Activated effector memory CD4-positive, alpha-beta T cell treated with Interleukin-2 at 50 U/mL for 16 hours (primary cell): ENCODE data around the gene CDKN1C.

Experiments
- DNase-seq: peaks from one replicate; pipeline ENCODE4 v3.0.0-alpha.2; 2020

Gene CDKN1C

GRCh38 chr11:2867722-2868505 lies 17.7 kb downstream of the CDKN1C start:
- DNase-seq: no peak

- DNase-seq: no peak
Observed at GRCh38 chr11:2867142-2867541, 18.4 kb downstream of the CDKN1C start.

DNA sequence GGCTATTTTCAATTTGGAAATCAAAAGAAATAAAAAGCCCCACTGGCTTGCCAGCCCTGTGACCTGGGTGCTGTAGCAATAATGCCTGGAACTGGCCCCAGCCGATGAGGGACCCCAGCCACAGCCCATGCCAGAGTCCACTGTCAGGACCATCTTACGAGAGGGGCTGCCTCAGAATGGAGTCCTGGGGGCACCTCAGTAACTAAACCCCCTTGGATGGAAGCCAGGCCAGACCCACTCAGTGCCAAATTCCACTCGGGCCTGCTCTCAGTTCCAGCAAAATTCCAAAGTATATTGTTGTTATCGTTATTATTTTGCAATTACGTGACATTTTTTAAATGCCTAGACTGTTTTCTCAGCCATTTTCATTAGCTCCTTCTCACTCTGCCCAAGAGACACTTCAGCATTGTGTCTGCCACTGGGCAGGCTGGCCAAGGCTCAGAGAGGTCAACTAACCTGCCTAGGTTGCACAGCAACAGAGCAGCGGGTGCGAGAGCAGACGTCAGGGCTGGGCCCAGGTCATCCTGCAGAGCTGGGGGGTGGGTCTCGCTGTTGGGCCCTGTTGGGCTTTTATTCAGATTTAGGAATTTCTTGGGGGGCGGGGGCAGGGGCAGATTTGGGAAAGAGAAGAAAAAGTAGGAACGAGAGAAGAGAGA lies 19.5 kb downstream of the CDKN1C start:
- DNase-seq: no peak

DNA sequence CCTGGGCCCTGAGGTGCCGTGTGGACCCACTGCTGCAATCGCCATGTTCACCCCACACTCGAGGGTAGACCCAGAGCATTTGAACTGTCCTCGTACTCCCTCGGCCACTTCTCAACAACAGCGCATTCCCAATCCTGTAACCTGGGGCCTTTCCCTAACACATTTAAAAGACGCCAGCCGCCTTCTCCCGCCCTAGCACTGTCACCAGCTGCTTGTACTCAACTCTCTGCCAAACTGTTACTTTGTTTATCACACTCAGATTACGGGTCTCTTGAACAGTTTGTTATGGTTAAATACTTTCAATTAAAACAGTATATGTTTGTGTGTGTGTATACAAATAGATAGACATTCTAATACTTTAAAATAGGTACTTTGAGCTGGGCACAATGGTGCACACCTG lies 20.7 kb downstream of the CDKN1C start:
- no peak for DNase-seq

DNA sequence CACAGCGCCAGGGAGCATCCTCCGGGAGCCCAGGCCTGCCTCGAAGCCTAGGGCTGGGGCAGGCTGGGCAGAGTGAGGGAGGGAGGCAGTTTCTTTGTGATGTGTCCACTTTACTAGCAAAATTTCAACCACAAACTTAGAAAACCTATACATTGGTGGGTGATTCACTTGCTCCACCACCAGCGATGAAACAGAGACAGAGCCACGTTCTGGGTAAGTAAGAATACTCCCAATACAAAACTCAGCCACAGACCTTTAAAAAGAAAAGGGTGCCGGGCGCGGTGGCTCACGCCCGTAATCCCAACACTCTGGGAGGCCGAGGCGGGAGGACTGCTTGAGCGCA lies 22.3 kb downstream of the CDKN1C start:
- DNase-seq: no peak

GRCh38 chr11:2862395-2863275 lies 22.9 kb downstream of the CDKN1C start:
- DNase-seq: no peak

DNA sequence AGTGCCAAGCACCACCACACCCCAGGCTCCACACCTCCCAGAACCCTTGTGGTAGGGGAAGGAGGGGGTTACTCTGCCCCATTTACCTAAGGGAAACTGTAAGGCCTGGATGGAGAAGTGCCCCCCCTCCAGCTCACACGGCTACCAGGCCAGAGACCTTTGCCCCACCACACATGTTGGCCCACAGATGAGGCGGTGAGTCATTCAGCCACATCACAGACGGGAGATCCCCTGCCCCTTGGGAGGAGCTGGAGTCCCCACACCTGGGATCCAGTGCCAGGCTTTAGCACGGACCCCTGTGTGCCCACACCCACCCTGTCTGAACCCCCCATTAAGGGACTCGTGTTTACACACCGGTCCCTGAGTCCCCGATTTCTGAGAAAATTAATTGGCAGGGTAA lies 24.9 kb downstream of the CDKN1C start:
- DNase-seq: no peak

DNA sequence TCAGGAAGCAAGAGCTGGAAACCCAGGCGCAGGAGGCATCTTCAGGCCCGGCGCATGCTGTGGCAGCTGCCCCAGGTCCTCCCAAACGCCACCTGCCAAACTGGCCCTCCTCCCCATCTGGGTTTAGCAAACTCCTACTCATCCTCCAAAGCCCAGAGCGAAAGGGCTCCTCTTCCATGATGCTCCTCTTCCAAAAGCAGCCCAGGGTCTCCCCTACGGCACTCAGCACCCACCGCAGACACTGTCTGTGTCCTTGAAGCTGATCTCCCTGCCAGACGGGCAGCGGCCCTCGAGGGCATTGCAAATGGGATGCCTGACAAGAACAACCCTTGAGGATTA lies 25.9 kb downstream of the CDKN1C start:
- no peak for DNase-seq

DNA sequence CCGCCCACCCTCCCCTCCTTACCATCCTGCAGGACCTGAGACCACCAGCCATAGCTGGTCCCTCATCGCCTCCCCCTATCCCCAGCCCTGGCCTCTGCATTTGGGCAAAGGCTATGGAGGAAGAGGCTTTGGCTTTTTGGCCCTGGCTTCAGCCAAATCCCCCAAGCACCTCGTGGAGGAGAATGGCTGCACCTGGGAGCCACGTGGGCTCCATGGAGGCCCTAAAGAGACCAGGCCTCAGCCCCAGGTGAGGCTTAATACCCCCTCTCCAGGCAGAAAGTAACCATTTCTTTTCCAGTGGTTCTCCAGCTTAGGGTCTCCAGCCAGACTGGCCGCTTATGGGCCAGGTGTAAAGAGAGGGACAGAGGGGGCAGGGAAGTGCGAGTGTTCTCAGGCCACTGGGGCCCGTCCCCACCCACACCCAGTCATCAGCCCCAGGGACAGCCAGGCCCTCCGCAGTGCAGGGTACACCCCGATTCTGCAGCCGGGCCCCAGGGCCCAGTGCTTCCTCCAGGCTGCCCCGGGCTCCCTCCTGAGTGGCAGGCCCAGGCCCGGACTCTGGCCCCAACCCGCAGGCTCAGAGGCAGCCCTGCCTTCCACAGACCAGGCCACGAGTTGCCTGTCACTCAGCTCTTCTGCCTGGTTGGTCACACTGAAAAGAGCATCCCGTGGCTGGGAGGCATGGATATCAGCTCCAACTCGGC lies 26.4 kb downstream of the CDKN1C start:
- no peak for DNase-seq

DNA sequence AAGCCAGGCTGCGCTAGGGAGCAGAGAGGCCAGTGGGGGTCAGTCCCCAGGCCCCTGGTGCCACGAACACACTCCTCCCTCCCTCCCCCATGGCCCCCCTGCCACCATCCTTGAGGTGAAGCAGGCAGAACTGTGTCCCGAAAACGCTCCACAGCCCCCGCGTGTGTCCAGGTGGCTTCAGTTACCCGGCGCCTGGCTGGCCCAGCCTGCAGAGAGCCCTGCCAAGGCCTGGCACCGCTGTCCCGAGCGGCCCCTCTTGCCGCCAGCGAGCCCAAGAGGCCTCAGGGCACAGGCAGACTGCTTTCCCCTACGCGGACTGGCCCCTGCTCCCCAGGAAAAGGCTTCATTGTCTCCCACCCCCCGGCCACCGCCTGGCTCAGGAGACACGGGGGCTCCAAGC lies 27.7 kb downstream of the CDKN1C start:
- no peak for DNase-seq

DNA sequence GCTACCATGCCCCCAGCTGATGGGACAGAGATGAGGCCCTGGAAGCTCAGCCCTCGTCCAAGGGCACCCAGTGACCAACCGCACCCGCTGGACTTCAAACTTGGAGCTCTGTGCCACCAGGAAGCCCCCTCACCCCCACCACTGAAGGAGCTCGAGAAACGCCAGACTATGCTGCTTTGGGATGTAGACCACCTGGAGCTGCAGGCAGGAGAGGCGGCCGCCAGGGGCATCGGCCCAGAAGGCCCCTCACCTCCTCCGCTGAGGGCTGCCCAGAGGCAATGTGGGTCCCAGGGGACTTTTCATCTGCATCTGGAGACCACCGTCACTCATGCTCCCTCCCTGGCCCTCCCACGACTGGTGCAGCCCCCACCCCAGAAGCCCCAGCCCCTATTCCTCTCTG lies 28.3 kb downstream of the CDKN1C start:
- DNase-seq: no peak

GRCh38 chr11:2855162-2855561 lies 30.4 kb downstream of the CDKN1C start:
- no peak for DNase-seq

- no peak for DNase-seq
Observed at GRCh38 chr11:2853997-2854560, 31.5 kb downstream of the CDKN1C start.

- DNase-seq: no peak
Observed at GRCh38 chr11:2853401-2853800, 32.2 kb downstream of the CDKN1C start.

DNA sequence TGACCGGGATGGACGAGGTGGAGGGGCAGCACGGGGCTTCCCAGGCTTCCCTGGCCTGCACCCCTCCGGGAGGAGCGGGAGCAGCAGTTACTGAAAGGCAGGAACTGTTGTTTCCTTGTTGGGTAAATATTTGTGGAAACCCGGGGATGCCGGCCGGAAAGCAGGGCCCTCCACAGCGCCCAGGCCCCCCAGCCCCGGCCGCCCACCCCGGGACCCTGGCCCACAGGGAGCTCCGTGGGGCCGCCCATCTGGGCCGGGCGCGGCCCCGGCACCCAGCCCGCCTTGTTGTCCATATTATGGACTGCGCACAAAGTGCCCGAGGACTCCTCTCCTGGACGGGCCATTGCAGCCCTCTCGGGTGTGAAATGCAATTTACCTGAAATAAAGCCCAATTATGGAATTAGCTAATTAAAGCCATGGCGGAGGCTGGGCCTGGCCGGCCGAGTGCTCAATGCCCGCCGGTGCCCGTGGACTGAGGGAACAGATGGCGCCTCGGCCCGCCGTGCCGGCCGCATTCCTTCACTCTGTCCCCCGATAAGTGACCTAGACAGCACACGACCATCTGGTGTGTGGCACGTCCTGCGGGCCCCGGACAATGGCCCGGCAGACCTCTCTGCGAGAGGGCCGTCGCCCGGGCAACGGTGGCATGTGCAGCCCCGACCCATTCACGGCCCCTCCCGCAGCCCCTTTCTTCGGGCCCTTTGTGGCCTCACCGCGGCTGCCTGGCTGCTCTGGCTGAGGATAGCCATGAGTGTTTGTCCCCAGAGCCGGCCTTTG lies 35.4 kb downstream of the CDKN1C start:
- DNase-seq: no peak

GRCh38 chr11:2848497-2848896 lies 37.1 kb downstream of the CDKN1C start:
- no peak for DNase-seq

- no peak for DNase-seq
Observed at GRCh38 chr11:2847561-2847960, 38.0 kb downstream of the CDKN1C start.

- no peak for DNase-seq
Observed at GRCh38 chr11:2846470-2846869, 39.1 kb downstream of the CDKN1C start.

DNA sequence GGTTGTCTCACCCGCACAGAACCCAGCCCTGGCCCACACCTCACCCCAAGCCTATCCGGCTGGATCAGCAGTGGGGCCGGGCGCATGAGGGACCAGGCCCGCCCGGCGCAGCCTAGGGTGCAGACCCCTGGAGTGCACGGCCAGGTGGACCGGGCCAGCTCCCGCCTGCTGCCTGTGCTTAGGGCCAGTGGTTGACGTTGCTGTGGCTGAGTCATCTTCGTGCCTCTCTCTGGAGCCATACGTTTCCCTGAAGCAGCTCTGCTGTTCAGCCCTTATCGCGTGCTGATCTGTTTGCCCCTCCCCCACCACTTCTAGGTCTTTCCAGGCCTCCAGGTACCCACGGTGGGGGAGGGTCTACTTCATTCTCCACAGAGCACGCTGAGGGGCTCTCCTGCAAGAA lies 39.5 kb downstream of the CDKN1C start:
- DNase-seq: no peak

DNA sequence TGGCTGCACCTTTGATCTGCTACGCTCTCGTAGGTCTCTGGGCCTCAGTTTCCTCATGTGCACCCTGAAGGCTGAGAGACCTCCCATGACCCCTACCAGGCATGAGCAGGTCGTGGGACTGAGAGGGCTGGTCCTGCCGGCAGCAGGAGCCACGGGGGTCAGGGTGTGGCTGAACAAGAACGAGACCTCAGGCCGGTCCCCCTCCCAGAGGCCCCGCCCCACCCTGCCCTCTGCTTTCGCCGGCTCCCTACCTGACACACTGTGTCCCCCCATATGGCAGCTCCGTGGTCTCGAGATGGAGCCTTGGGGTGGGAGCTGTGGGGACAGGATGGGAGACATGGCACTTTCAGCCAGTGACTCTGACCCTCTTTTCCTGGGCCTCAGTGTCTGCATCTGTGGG lies 40.6 kb downstream of the CDKN1C start:
- DNase-seq: no peak

GRCh38 chr11:2844116-2844842 lies 41.3 kb downstream of the CDKN1C start:
- DNase-seq: no peak
